Activated effector memory CD4-positive, alpha-beta T cell treated with Interleukin-2 at 50 U/mL for 16 hours (primary cell): Measurements from ENCODE around the gene MICAL3.

Experiments used
- DNase-seq: peaks from one replicate; pipeline ENCODE4 v3.0.0-alpha.2; 2020

MICAL3 gene

GRCh38 chr22:17966403-17966717 is 58.0 kb downstream of the MICAL3 start:
- DNase-seq: no peak

GRCh38 chr22:17965538-17966402 is 58.6 kb downstream of the MICAL3 start:
- DNase-seq: no peak

GRCh38 chr22:17964643-17965042 is 59.7 kb downstream of the MICAL3 start:
- no peak for DNase-seq

GRCh38 chr22:17964156-17964555 is 60.2 kb downstream of the MICAL3 start:
- DNase-seq: no peak

- DNase-seq: no peak
Observed at GRCh38 chr22:17963015-17963414, 61.3 kb downstream of the MICAL3 start.

GRCh38 chr22:17962168-17962567 is 62.2 kb downstream of the MICAL3 start:
- DNase-seq: no peak

- no peak for DNase-seq
Observed at GRCh38 chr22:17961446-17961729, 63.0 kb downstream of the MICAL3 start.

GRCh38 chr22:17960695-17961445 is 63.5 kb downstream of the MICAL3 start:
- DNase-seq: no peak

- DNase-seq: no peak
Observed at GRCh38 chr22:17960011-17960410, 64.3 kb downstream of the MICAL3 start.

- no peak for DNase-seq
Observed at GRCh38 chr22:17958166-17958565, 66.2 kb downstream of the MICAL3 start.

GRCh38 chr22:17957693-17958092 is 66.7 kb downstream of the MICAL3 start:
- no peak for DNase-seq

GRCh38 chr22:17957204-17957603 is 67.2 kb downstream of the MICAL3 start:
- no peak for DNase-seq

- DNase-seq: no peak
Observed at GRCh38 chr22:17956630-17957029, 67.7 kb downstream of the MICAL3 start.

GRCh38 chr22:17955590-17956379 is 68.6 kb downstream of the MICAL3 start:
- no peak for DNase-seq

GRCh38 chr22:17954860-17955587 is 69.3 kb downstream of the MICAL3 start:
- DNase-seq: no peak

- DNase-seq: no peak
Observed at GRCh38 chr22:17954200-17954859, 70.0 kb downstream of the MICAL3 start.

- no peak for DNase-seq
Observed at GRCh38 chr22:17953147-17953546, 71.2 kb downstream of the MICAL3 start.

GRCh38 chr22:17952273-17952801 is 72.0 kb downstream of the MICAL3 start:
- no peak for DNase-seq

- no peak for DNase-seq
Observed at GRCh38 chr22:17951315-17951714, 73.0 kb downstream of the MICAL3 start.

GRCh38 chr22:17950651-17951214 is 73.6 kb downstream of the MICAL3 start:
- DNase-seq: no peak

- DNase-seq: no peak
Observed at GRCh38 chr22:17949642-17950473, 74.5 kb downstream of the MICAL3 start.
